Stimulated activated CD8-positive, alpha-beta memory T cell treated with anti-CD3 and anti-CD28 coated beads, Interleukin-12 subunit alpha, Interleukin-12 subunit beta, amount 100 ng/mL, for 24 hours (primary cell): ENCODE results near the gene ASPG.

ENCODE experiments used
- DNase-seq: peaks from one replicate; pipeline ENCODE4 v3.0.0-alpha.2; 2020; ENCODE audit errors: extremely low read depth

ASPG gene

DNA sequence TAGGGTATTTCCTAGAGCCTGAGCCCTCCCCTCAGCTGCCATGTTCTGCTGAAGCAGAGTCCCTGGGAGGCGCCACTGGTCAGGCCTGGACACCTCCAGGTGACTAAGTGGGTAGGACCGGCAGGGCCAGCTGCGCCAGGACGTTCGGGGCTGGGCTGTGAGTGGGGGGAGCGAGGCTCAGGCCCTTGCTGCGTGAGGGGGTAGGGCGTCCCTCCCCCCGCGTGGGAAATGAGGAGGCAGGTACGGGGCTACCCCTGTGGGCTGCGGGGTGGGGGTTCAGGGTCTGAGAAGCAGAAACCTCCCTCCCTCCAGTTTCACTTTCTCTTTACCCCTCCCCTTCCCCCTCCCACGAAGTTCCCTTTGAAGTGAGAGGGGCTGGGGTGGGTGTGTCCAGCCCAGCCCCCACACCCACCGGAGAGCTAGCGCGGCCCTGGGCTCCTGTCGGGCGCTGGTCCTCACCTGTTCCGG lies 30.8 kb downstream of the ASPG start:
- DNase-seq: no peak

DNA sequence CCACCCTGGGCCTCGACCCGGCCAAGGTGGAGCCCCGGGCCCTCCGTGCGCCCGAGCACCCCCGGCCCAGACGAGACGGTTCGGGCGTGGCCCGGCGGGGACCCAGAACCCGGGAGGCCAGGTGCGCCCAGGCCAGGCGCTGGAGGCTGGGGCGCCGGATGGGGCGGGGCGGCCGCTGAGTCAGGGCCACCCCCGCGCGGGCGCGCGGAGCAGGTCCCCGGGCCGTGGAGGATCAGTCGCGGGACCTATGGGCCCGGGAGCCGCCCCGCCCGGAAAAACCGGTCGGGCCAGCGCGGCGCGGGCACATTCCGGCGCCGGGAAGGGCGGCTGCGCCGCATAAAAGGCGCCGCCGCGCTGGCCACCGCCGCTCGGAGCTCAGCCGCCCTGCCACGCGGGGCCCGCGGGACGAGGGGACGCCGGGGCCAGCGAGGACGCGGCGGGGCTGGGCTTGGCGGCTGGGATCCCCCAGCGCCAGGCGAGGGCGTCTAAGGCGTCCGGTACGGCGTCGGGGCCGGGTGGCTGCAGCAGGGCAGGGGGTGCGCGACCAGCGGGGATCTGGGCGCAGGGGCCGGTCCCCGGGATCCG lies 31.3 kb downstream of the ASPG start:
- DNase-seq: no peak

DNA sequence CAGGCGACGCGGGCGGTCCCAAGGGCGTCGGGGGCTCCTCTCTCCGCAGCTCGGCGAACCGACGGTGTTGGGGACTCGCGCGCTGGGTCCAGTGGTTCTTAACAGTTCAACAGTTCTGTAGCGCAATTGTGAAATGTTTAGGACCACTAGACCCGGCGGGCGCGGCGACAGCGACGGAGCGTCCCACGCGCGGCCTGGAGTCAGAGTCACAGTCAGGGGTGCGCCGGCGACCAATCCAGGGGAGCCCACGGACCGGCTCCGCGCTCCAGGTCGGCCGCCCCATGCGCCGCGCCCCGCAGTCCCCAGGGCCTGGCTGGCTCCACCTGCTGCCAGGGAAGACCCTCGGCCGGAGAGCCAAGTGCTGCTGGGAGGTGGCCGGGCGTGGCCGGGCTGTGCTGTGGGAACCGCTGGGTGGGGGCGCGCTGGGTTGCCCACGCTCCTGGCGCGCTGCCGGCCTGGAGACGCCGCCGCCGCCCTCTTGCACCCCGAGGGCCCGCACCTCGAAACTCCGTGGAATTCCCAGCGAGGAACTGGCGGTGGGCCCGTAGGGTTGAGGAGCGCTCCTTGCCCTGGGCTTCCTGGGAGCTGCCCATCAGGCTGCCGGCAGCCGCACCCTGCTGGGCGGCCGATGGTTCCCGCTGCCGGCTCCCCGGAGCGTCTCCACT lies 32.0 kb downstream of the ASPG start:
- no peak for DNase-seq

DNA sequence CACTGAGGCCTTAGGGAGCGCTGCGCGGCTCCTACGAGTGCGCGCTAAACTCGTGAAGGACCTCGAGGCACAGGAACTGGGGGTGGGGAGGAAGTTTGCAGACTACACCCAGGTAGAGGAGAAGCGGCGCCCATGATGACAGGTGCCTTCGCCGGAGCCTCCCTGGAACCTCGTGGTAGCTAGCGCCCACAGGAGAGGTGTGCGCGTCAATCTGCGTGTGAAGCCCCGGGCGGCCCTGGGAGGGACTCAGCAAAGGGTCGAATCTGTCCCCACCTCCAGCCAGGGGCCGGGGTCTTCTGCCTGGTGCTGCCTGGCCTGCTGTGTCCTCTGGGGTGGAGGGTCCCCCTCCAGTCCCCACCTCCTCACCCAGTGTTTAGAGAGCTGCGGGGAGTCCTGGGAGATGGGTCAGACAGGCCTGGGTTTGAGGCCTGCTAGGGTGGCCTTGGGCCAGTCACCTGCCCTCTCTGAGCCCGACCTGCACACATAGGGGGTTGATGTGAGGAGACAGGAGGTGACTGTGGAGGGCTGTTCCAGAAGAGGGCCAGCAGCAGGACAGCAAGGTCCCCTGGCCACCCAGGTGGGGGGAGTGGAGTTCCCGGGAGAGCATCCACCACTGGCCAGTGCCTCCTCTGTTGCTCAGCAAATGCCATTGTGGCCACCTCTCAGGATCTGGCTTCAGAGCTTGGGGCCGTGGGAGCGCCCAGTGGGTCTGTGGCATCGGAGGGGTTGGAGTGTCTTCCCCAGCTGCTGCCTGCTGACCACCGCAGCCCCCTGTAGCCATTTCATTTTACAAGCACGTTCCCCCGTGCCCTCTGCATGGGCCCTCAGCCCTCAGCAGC lies 32.7 kb downstream of the ASPG start:
- no peak for DNase-seq

DNA sequence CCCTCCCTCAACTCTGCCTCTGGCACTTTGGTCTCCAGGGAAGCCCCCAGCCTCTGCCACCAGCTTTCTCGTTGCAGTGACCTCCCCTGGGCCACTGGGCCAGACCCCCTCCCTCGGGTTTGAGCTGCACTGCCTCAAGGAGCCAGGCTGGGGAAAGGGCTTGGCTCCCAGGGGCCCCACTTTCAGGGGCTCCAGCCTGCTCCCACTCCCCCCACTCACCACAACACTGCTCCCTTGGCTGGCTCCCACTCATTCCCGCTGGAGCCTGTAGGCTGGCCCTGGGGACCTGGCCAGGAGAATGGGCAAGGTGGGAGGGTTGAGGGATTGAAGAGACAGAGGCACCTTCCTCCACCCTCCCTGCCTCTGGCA lies 33.6 kb downstream of the ASPG start:
- no peak for DNase-seq

DNA sequence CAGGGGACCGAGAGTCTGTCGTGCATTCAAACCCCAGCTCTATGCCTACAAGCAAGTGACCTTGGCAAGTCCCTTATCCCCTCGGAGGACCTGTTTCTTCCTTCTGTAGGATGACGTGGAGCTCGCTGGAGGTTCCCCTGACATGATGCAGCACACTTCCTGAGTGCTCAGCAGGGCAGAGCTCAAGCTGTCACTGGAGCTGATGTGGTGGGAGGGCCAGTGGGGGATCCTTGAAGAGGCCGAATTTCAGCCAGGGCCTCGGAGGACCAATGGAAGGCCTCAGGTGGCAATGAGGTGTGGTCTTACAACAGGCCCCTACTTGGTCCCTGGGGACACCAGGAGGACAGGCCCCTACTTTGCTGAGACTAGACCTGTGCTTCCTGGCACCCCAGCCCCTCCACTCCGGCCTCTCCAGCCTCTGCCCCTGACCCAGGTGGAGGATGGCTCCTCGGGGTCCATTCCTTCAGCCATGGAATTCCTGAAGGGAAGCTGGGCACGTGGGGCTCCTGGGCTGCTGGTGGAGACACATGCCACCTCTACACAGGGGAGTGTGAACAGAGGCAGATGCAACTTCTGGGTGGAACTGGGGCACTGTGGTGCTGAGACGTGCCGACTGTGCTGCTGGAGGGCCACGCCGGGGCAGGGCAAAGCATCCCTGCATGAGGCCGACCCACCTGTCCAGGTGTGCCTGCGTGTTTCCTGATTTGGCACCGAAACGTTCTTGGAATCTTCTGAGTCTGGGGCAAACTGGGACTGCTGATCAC lies 34.2 kb downstream of the ASPG start:
- no peak for DNase-seq

DNA sequence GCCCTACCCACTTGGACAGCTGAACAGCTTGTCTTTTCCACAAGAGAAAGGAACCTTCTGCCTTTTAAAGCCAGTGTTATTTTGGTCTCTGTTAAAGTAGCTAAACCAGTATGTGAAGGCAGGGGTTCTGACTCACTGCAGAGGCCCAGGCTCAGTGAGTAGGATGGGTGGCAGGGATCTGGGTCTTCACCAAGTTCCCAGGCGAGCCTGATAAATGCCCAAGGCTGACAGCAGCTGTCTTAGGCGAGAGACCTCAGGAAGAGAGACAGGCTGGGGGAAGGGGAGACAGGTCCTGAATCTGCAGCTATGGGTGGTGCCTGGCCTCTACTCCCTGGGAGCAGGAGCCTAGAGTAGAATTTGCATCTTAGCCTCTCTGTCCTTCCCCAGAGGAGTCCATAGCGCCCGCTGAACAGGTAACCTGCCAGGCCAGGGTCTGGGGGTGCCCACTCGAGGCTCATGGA lies 34.8 kb downstream of the ASPG start:
- no peak for DNase-seq

DNA sequence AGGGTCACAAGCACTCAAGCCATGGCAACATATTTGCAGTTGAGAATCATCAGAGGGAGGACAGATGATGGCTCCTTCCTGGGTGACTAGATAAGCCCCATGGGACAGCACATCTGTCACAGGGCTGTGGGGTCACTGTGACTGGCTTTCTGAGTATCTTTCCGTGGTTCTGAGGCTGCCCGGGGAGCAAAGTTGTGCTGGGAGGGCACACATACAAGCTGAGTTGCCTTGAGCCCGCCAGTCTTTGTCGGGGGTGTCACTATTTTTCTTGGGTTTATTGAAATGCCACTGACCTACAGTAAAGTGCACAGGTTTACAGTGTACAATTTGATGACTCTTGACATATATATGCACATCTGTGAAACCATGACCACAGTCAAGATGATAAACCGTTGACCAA lies 35.6 kb downstream of the ASPG start:
- DNase-seq: no peak

DNA sequence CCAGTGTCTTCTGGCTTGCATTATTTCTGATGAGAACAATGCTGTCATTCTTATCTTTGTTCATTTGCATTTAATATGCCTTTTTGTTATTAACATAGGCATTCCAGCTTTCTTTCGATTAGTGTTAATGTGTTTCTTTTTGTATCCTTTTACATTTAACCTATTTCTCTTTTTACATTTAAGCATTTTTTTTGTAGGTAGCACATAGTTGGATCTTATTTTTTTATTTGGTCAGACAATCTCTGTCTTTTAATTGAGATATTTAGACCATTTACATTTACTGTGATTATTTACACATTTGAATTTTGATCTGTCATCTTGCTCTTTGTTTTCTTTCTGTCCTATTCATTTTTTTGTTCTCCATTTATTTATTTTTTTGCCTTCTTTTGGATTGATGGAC lies 38.4 kb downstream of the ASPG start:
- DNase-seq: no peak

DNA sequence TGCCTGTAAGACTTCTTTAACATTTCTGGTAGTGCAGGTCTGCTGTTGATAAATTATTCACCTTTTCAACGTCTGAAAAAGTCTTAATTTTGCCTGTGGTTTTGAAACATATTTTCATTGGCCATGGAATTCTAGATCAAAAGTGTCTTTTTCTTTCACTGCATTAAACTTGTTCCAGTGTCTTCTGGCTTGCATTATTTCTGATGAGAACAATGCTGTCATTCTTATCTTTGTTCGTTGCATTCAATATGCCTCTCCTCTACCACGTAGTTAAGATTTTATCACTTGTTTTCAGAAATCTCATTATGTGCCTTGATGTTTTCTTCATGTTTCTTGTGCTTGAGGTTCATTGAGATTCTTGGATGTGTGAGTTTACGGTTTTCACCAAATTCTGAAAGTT lies 39.5 kb downstream of the ASPG start:
- no peak for DNase-seq

DNA sequence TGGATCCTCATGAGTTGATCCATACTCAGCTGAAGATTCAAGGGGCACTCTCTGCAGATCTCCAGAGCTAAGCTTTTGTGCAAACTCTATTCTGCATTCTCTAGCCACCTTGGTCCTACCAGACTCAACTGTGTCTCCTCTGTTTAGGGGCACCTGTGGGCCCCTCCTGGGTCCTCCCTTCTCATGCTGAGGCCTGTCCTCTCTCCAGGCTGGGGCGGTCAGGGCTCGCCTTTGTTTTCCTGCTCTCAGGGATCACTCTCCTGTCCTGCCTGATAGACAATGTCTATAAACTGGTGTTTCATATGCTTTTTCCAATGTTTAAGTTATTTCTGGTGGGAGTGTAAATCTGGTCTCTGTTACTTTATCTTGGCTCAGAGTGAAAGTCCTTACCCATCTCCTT lies 41.3 kb downstream of the ASPG start:
- no peak for DNase-seq

DNA sequence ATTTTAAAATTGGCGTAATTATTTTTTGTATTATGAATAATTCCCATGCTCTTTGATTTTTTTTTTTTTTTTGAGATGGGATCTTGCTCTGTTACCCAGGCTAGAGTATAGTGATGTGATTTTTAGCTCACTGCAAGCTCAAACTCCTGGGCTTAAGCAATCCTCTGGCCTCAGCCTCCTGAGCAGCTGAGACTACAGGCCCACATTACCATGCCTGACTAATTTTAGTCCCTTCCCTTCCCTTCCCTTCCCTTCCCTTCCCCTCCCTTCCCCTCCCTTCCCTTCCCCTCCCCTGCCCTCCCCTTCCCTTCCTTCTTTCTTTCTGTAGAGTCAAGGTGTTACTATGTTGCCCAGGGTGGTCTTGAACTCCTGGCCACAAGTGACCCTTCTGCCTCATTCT lies 43.5 kb downstream of the ASPG start:
- DNase-seq: no peak

DNA sequence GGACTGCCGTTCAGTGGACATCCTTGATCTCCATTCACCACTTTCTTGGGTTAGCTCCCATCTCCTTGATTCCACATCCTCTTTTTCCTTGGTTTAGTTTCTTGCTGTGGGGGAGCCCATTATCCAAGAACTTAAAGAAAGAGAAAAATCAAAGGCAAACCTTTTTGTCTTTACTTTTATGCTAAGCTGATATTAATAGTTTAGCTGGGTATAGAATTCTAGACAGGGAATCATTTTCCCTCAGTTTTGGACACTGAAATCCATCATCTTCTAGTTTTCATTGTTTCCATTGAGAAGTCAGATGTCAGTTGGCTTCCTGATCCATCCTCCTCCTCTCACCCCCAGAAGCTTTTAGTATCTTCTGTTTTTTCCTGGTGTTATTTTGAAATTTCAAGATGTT lies 44.1 kb downstream of the ASPG start:
- DNase-seq: no peak

DNA sequence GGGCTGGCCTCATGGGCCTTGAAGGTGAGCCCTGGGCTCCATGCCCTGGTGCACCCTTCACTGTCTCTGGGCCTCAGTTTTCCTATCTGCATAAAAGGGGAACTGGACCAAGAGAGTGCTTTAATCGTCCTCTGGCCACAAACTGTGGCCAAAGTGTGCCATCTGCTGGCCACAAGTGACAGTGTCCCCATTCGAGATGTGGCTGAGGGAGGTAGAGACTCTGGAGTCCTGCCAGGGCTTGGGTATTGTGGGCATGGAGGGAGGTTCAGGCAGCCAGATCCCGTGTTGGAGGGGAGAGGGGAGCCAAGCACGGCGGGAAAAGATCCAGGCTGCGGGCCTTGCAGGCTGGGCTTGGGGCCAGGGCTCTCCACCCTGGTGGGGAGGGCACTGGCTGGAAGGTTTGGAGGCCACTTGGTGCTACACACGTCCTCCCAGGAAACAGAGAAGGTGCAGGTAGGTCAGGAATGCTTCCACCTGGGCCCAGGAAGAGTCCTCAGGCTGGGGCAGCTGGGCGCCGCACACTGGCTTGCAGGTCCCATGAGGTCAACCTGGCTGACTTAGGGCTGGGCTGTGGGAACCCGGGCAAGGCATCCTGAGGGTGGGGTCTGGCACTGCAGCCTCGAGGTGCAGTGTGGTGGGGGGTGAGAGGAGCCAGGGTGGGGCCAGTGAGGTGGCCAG lies 45.6 kb downstream of the ASPG start:
- DNase-seq: no peak

DNA sequence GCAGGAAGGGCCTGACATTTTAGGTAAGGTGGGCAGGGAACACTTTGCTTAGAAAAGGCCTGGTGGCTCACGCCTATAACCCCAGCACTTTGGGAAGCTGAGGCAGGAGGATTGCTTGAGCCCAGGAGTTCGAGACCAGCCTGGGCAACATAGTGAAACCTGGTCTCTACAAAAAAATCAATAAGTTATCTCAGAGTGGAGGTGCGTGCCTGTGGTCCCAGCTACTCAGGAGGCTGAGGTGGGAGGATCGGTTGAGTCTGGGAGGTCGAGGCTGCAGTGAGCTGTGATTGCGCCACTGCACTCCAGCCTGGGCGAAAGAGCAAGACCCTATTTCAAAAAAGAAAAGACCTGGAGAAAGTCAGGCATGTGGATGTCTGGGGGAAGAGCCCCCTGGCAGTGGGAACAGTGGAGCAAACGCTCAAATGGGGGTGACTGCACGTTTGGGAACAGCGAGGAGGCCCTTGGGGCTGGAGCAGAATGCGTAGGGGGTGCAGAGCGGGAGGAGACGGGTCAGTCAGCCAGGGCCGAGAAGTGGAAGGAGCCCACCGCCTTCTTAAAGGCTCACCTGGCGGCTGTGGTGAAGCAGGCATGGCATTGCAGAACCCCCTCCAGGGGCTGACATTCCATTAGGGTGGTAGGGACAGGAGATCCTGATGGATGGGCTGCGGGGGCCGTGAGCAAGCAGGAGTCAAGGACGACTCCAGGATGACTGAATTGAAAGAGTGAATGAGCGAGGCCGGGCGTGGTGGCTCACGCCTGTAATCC lies 46.6 kb downstream of the ASPG start:
- no peak for DNase-seq

DNA sequence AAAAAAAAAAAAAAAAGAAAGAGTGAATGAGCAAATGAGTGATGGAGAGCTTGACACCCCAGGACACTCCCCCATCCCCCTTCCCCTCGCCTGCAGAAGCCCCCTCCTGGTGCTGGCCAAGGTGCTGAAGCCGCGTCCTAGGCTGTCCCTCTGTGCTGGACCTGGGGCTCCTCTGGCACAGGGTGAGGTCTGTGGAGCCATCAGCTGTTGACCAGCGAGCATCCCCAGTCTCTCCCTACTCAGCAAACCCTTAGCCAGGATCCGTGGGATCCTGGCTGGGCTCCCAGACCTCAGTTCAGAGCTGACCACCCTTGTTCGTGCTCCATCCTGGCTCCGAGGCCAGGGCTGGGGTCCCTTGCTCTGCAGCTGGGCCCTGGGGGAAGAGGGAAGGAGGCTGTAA lies 47.5 kb downstream of the ASPG start:
- no peak for DNase-seq

DNA sequence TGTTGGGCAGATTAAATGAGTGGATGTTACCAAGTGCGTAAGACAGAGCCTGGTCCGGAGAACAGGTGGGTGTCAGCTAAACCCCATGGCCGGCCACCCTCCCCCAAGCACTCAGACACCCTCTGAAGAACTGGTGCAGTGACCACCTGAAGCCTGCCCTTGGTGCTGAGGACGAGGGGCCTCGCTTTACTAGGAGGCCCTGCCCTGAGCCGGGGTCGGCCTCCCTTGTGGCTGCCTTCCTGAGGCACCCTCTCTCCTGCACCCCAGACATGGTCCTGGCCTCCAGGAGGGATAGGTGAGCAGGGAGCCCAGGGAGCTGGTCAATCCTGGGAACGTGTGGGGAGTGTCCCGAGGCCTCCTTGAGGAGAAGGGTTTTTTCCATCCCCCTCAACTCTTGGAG lies 48.0 kb downstream of the ASPG start:
- no peak for DNase-seq

DNA sequence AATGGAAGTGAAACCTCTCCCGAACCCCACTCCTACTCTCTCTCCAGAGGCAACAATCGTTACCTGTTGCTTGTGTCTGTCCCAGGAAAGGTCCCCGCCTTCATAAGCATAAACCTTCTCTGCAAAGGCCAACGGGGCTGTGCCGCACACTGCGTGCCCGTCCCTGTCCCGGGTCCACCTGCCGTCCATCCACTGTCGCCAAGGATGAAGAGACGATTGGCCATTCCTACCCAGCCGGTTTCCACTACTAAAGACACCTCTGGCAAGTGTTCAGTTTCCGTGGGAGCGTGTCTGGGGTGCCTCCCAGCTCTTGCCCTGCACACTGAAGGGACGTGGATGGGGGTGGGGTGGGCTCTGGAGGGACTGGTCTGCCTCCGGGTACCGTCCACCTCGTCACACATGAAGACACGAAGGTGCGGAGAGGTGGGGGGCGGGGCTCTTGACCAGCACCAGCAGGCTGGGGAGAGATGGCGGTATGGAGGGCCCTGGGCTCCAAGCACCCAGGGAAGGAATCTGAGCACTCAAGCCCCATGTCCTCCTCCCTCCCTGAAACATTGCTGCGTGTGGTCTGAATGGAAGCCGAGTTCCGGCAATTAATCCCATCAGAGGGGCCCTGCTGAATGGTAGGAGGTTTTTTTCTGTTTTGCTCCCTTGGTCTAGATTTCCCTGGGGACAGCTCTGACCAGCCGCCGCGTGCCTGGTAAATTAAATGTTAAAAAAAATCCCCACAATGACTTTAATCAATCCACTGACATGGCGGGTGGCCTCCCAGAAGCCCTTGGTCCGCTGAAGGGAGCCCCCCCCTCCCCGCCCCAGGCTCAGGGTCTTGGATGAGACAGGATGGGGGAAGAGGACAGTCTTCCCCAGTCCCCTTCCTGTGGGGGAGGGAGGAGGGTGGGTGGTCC lies 48.8 kb downstream of the ASPG start:
- no peak for DNase-seq

DNA sequence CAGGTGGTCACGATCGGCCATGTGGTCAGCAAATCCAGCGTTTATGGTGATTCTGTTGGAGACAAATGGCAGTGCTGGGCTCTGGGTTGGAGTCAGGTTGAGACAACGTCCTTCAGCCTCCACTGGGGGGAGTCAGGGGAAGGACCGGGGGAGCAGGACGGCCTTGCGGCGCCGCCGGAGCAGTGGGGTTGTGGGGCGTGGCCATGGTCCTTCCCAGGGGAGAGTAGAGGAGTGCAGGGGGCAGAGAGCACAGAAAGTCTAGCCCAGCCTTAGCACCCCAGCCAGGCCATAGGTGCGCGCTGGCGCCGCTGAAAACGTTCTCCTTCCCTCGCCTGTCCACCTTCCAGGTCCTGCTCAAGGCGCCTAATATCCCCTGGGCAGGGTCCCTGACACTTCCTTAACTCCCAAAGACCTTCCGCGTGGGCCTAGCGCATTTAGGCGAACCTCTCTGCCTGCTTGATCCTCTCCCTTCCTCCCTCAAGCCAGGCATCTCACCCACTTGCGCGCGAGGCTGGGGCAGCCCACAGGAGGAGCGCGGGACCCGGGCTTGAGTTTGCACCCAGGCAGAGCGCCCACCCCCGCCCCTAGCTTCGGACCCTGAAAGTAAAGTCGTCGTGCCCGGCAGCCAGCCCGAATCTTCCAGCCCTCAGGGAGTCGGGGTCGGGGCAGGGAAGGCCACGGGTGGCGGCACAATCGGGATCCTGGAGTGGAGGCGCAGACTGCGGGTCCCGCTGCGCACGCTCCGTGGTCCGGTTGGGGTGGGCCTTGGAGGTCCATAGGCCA lies 49.8 kb downstream of the ASPG start:
- DNase-seq: no peak
